T-helper 22 cell (primary cell): Measurements from ENCODE around the gene POU2F1.
"Not testable (repeated sequence)": the region's sequence is repeated elsewhere in the genome, so short reads cannot be mapped to it uniquely, and the experiment has no call there.

Source experiments
- DNase-seq: peaks from one replicate; pipeline ENCODE4 v3.0.0-alpha.2; 2020; ENCODE audit warnings: low read depth

Gene POU2F1

GRCh38 chr1:167205306-167206050, 15.2 kb upstream of the POU2F1 start:
- DNase-seq: not testable (repeated sequence)

GRCh38 chr1:167206166-167206835, 14.4 kb upstream of the POU2F1 start:
- no peak for DNase-seq

- DNase-seq: no peak
These were observed 12.6 kb upstream of the POU2F1 start for GRCh38 chr1:167207940-167208623.

- no peak for DNase-seq
These were observed 12.1 kb upstream of the POU2F1 start for GRCh38 chr1:167208624-167208976.

- no peak for DNase-seq
These were observed 11.6 kb upstream of the POU2F1 start for GRCh38 chr1:167209044-167209443.

GRCh38 chr1:167210966-167211674, 9.6 kb upstream of the POU2F1 start:
- no peak for DNase-seq

- DNase-seq: no peak
These were observed 8.7 kb upstream of the POU2F1 start for GRCh38 chr1:167212025-167212424.

- no peak for DNase-seq
These were observed 3.9 kb upstream of the POU2F1 start for GRCh38 chr1:167216809-167217208.

- no peak for DNase-seq
These were observed 1.5 kb upstream of the POU2F1 start for GRCh38 chr1:167219194-167219593.

GRCh38 chr1:167219646-167220536, 795 bp upstream of the POU2F1 start:
- DNase-seq: peak; percentile 86

GRCh38 chr1:167221126-167221737, 546 bp downstream of the POU2F1 start:
- DNase-seq: peak; percentile 28

- DNase-seq: peak; percentile 69
These were observed 1.3 kb downstream of the POU2F1 start for GRCh38 chr1:167221738-167222610.

GRCh38 chr1:167223144-167224103, 2.7 kb downstream of the POU2F1 start:
- no peak for DNase-seq

GRCh38 chr1:167224734-167225235, 4.1 kb downstream of the POU2F1 start:
- DNase-seq: not testable (repeated sequence)

GRCh38 chr1:167225920-167226319, 5.2 kb downstream of the POU2F1 start:
- no peak for DNase-seq

GRCh38 chr1:167227934-167228378, 7.3 kb downstream of the POU2F1 start:
- no peak for DNase-seq

GRCh38 chr1:167229719-167230385, 9.2 kb downstream of the POU2F1 start:
- DNase-seq: no peak

- no peak for DNase-seq
These were observed 9.8 kb downstream of the POU2F1 start for GRCh38 chr1:167230437-167230836.
